GM19240 (cell line): ENCODE data around the gene SPCS1.

ENCODE experiments used
- DNase-seq: peaks from one replicate; pipeline ENCODE4 v3.0.0; 2011; ENCODE audit warnings: low spot score; ENCODE audit not compliant: insufficient read length

The SPCS1 gene

GRCh38 chr3:52730681-52731080 lies 24.8 kb downstream of the SPCS1 start:
- DNase-seq = no peak

- no peak for DNase-seq
Measured at GRCh38 chr3:52731590-52731989, 25.7 kb downstream of the SPCS1 start.

- DNase-seq = no peak
Measured at GRCh38 chr3:52733256-52733891, 27.5 kb downstream of the SPCS1 start.

DNA sequence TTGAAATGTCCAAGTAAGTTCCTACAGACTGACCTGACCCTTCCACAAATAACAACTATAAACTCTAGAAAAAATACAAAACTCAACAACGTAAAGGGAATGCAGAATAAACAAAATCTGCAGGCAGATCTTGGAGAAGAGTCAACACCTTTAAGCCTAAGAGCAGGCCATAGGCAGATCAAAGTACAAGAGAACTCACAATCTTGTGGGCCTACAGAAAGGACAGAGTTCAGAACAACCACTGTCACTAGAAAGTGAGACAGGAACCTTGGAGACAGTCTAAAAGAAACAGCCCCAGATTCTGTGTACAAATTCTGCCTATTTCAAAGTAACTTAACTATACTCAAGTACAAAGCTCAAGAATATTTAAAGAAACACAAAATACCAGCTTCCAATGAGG lies 33.8 kb downstream of the SPCS1 start:
- DNase-seq = no peak

DNA sequence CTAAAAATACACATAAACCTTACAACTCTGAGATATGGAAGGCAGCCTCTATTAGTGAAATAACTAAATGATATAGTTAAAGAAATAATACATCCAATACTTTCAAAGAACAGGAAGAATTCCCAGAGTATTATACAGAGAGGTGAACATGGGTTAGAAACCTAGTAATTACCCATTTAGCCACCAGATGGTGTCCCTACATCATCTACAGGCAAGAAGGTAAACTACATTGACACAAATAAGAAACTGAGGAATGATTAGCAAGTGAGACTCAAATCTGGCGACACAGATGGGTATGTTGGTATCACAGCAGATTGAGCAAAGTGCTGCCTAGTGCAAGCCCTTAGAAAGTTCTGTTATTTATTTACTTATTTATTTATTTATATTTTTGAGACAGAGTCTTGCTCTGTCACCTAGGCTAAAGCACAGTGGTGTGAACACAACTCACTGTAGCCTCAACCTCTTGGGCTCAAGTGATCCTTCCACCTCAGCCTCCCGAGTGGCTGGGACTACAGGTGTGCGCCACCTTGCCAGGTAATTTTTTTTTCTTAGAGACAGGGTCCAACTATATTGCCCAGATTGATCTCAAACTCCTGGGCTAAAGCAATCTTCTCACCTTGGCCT lies 36.6 kb downstream of the SPCS1 start:
- DNase-seq = no peak

- DNase-seq = no peak
Measured at GRCh38 chr3:52743152-52743551, 37.2 kb downstream of the SPCS1 start.

DNA sequence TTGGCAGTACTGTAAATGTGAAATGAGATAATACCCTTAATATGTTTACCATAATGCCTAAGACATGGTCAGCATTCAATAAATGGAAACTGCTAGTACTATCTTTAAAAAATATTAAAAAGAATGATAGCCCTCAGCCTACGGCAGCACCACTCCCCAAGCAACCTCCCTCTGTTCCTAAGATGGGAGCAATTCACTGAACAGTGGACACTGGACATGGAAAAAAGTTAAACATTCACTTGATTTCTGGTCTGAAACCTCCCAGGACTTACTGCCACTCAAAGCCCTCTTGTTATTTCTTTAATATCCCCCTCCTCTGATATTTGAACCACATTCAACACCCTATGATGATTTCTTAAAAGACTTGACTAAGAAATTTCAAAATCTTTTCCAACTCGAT lies 37.8 kb downstream of the SPCS1 start:
- no peak for DNase-seq

GRCh38 chr3:52752045-52752660 lies 46.2 kb downstream of the SPCS1 start:
- no peak for DNase-seq

DNA sequence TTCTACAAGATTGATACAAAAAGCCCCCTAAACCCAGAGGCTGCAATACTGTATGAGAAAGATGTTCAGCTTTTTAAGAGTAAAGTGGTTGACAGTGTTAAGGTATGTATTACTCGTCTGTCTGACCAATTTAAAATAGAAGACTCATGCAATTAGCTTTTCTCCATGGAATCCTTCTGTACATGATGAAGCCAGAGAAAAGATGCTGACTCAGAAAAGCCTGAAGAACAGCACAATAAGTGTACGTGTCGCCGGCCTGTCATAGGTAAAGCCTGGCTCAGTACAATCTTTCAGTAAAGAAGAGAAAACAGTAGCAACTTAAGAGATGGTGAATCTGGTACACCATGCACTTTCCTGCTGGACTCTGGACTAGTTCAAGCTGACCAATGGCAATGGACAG lies 48.5 kb downstream of the SPCS1 start:
- no peak for DNase-seq

GRCh38 chr3:52756141-52756540 lies 50.2 kb downstream of the SPCS1 start:
- DNase-seq = no peak
